Neuronal stem cell (in vitro differentiated cells): ENCODE results near the gene MEIS2.

Source experiments
- DNase-seq: peaks from one replicate; pipeline ENCODE4 v3.0.0-alpha.2; 2013; ENCODE audit warnings: low spot score
- H2AFZ ChIP-seq: one replicate; pipeline ENCODE4 v1.6.1; 2013; ENCODE audit warnings: mild to moderate bottlenecking, low read length, inconsistent platforms
- H2AK5ac ChIP-seq: 2 replicates; pipeline ENCODE4 v1.6.1; 2013; ENCODE audit warnings: low read depth, mild to moderate bottlenecking, inconsistent platforms, low read length, moderate library complexity, mixed read lengths
- H2BK120ac ChIP-seq: 2 replicates; pipeline ENCODE4 v1.6.1; 2013; ENCODE audit warnings: low read depth, mild to moderate bottlenecking, inconsistent platforms, low read length, moderate library complexity, mixed read lengths
- H2BK12ac ChIP-seq: one replicate; pipeline ENCODE4 v1.6.1; 2013; ENCODE audit warnings: low read length, inconsistent platforms
- H2BK15ac ChIP-seq: 2 replicates; pipeline ENCODE4 v1.6.1; 2013; ENCODE audit warnings: mild to moderate bottlenecking, low read length, inconsistent platforms, mixed read lengths
- H2BK5ac ChIP-seq: one replicate; pipeline ENCODE4 v1.6.1; 2013; ENCODE audit warnings: inconsistent platforms, mild to moderate bottlenecking, low read length, moderate library complexity
- H3K14ac ChIP-seq: one replicate; pipeline ENCODE4 v1.6.1; 2013; ENCODE audit warnings: low read length, inconsistent platforms
- H3K18ac ChIP-seq: 2 replicates; pipeline ENCODE4 v1.6.1; 2013; ENCODE audit warnings: low read length, inconsistent platforms
- H3K23ac ChIP-seq: 2 replicates; pipeline ENCODE4 v1.6.1; 2013; ENCODE audit warnings: low read depth, mild to moderate bottlenecking, mixed read lengths, low read length, inconsistent platforms; ENCODE audit not compliant: poor library complexity
- H3K27ac ChIP-seq: replicated peaks from 3 replicates; pipeline ENCODE4 v1.5.1; 2013; ENCODE audit warnings: low read length, inconsistent platforms
- H3K27me3 ChIP-seq, 3 experiments: 2 replicates each; pipeline ENCODE4 v1.6.1; 2013; ENCODE audit warnings: low read length in 3 of 3, mild to moderate bottlenecking in 2 of 3, inconsistent platforms in 1 of 3, low read depth in 1 of 3, mixed read lengths in 1 of 3, moderate library complexity in 1 of 3; ENCODE audit not compliant: control insufficient read depth in 3 of 3, insufficient read depth in 3 of 3
- H3K36me3 ChIP-seq, 2 donors: replicated peaks in 1 of 2; 2 replicates each; pipeline ENCODE4 v1.6.1; 2013; ENCODE audit warnings: low read length in 2 of 2; ENCODE audit not compliant: control insufficient read depth in 2 of 2, insufficient read depth in 2 of 2
- H3K4ac ChIP-seq: 2 replicates; pipeline ENCODE4 v1.6.1; 2013; ENCODE audit warnings: inconsistent platforms, mild to moderate bottlenecking, low read length, moderate library complexity
- H3K4me1 ChIP-seq, 2 donors: 1 replicate in 1 of 2; 2 replicates in 1 of 2; pipeline ENCODE4 v1.6.1; 2013; ENCODE audit warnings: low read length in 2 of 2, low read depth in 1 of 2; ENCODE audit not compliant: control insufficient read depth in 2 of 2, insufficient read depth in 1 of 2
- H3K4me2 ChIP-seq: one replicate; pipeline ENCODE4 v1.6.1; 2013; ENCODE audit warnings: mild to moderate bottlenecking, low read length, inconsistent platforms; ENCODE audit not compliant: insufficient read depth, poor library complexity, severe bottlenecking
- H3K4me3 ChIP-seq, 2 donors: 2 replicates each; pipeline ENCODE4 v1.5.1; 2013; ENCODE audit warnings: low read length in 2 of 2, mild to moderate bottlenecking in 2 of 2, inconsistent platforms in 1 of 2, moderate library complexity in 1 of 2
- H3K79me1 ChIP-seq: one replicate; pipeline ENCODE4 v1.6.1; 2013; ENCODE audit warnings: low read depth, mild to moderate bottlenecking, inconsistent platforms, low read length, moderate library complexity
- H3K9ac ChIP-seq: one replicate; pipeline ENCODE4 v1.6.1; 2013; ENCODE audit warnings: mild to moderate bottlenecking, low read depth, low read length, inconsistent platforms; ENCODE audit not compliant: poor library complexity
- H3K9me3 ChIP-seq, 2 donors: replicated peaks in 1 of 2; 2 replicates each; pipeline versions ENCODE3 to v1.6.1; 2013; ENCODE audit warnings: low read length in 2 of 2, mild to moderate bottlenecking in 2 of 2, inconsistent platforms in 1 of 2, low read depth in 1 of 2, mixed read lengths in 1 of 2, moderate library complexity in 1 of 2; ENCODE audit not compliant: control insufficient read depth in 2 of 2, insufficient read depth in 1 of 2
- H4K8ac ChIP-seq: one replicate; pipeline ENCODE4 v1.6.1; 2013; ENCODE audit warnings: low read depth, mild to moderate bottlenecking, inconsistent platforms, low read length, moderate library complexity
- H4K91ac ChIP-seq: one replicate; pipeline ENCODE4 v1.6.1; 2013; ENCODE audit warnings: low read length, low read depth, mild to moderate bottlenecking, inconsistent platforms; ENCODE audit not compliant: poor library complexity
- WGBS, 2 donors: extraction: QIAGEN DNeasy Blood & Tissue Kit; methylation state at CpG; one replicate each; pipeline ENCODE4 v1.1.7; 2013; ENCODE audit warnings: missing lambda C conversion rate in 2 of 2, mixed read lengths in 1 of 2; ENCODE audit not compliant: insufficient read length in 2 of 2, insufficient replicate concordance in 1 of 2; ENCODE audit errors: extremely low coverage in 2 of 2; 5-methylcytosine and 5-hydroxymethylcytosine counted together

Gene MEIS2

GRCh38 chr15:36944442-36944841 is 155.9 kb downstream of the MEIS2 start:
- H2AFZ ChIP-seq: no peak overlapping the region
- no peak overlapping the region for H2BK120ac ChIP-seq
- no peak overlapping the region for H2AK5ac ChIP-seq
- no peak overlapping the region for H4K8ac ChIP-seq
- H3K36me3 ChIP-seq: peaks cover 0 to 7% of the 10 kb centered on the region in 2 donors
- H3K4me1 ChIP-seq: peaks cover 13 to 16% of the 10 kb centered on the region in 2 donors
- no peak overlapping the region for H3K23ac ChIP-seq
- no peak for DNase-seq
- no peak overlapping the region for H2BK15ac ChIP-seq
- H3K9ac ChIP-seq: no peak overlapping the region
- peak overlapping the region; percentile 42 for H3K27ac ChIP-seq
- no peak overlapping the region for H4K91ac ChIP-seq
- H2BK12ac ChIP-seq: no peak overlapping the region
- H3K9me3 ChIP-seq: no peaks in the 10 kb centered on the region
- H3K4me2 ChIP-seq: no peak overlapping the region
- no peak overlapping the region for H3K14ac ChIP-seq
- no CpG with 5 or more reads among the region's 6 CpGs for WGBS, 2 donors
- H3K4ac ChIP-seq: no peak overlapping the region
- no peaks in the 10 kb centered on the region for H3K79me1 ChIP-seq
- H2BK5ac ChIP-seq: no peak overlapping the region
- no peak overlapping the region for H3K18ac ChIP-seq
- H3K27me3 ChIP-seq: no peaks in the 10 kb centered on the region
- no peak overlapping the region for H3K4me3 ChIP-seq

GRCh38 chr15:36943508-36944361 is 156.6 kb downstream of the MEIS2 start:
- Histone ChIP-seq H3K4me2 (no peak overlapping the region), H3K9me3 (no peaks in the 10 kb centered on the region), H3K4me1 (peaks cover 13 to 15% of the 10 kb centered on the region in 2 donors), H4K91ac (no peak overlapping the region), H2BK12ac (no peak overlapping the region), H3K4ac (no peak overlapping the region), H2BK15ac (no peak overlapping the region), H3K27me3 (no peaks in the 10 kb centered on the region), H2BK5ac (no peak overlapping the region), H3K23ac (no peak overlapping the region), H2AFZ (no peak overlapping the region), H3K18ac (no peak overlapping the region), H3K36me3 (peaks cover 0 to 7% of the 10 kb centered on the region in 2 donors), H2BK120ac (no peak overlapping the region), H3K4me3 (no peak overlapping the region), H3K27ac (peak overlapping the region; percentile 78), H3K9ac (no peak overlapping the region), H4K8ac (no peak overlapping the region), H3K79me1 (no peaks in the 10 kb centered on the region), H3K14ac (no peak overlapping the region), H2AK5ac (no peak overlapping the region)
- DNase-seq: peak; percentile 31
- WGBS, 2 donors: no CpG with 5 or more reads among the region's 6 CpGs

GRCh38 chr15:36942248-36942827 is 158.0 kb downstream of the MEIS2 start:
- peaks cover 0 to 7% of the 10 kb centered on the region in 2 donors for H3K36me3 ChIP-seq
- DNase-seq: no peak
- no peak overlapping the region for H2BK15ac ChIP-seq
- H3K14ac ChIP-seq: no peak overlapping the region
- no peak overlapping the region for H3K4ac ChIP-seq
- H3K4me2 ChIP-seq: no peak overlapping the region
- H2AFZ ChIP-seq: no peak overlapping the region
- H2BK120ac ChIP-seq: no peak overlapping the region
- H2AK5ac ChIP-seq: no peak overlapping the region
- H2BK5ac ChIP-seq: no peak overlapping the region
- H3K4me3 ChIP-seq: no peak overlapping the region
- H3K23ac ChIP-seq: no peak overlapping the region
- no peak overlapping the region for H2BK12ac ChIP-seq
- H4K8ac ChIP-seq: no peak overlapping the region
- no peak overlapping the region for H4K91ac ChIP-seq
- no peaks in the 10 kb centered on the region for H3K9me3 ChIP-seq
- H3K27ac ChIP-seq: no peak overlapping the region
- H3K9ac ChIP-seq: no peak overlapping the region
- H3K4me1 ChIP-seq: peaks cover 13 to 15% of the 10 kb centered on the region in 2 donors
- H3K79me1 ChIP-seq: no peaks in the 10 kb centered on the region
- no CpG with 5 or more reads among the region's 6 CpGs for WGBS, 2 donors
- no peak overlapping the region for H3K18ac ChIP-seq
- no peaks in the 10 kb centered on the region for H3K27me3 ChIP-seq

- no peak overlapping the region for H2BK120ac ChIP-seq
- H3K4me2 ChIP-seq: no peak overlapping the region
- H3K23ac ChIP-seq: no peak overlapping the region
- H2BK5ac ChIP-seq: no peak overlapping the region
- no peaks in the 10 kb centered on the region for H3K9me3 ChIP-seq
- H3K4me1 ChIP-seq: peaks cover 13 to 15% of the 10 kb centered on the region in 2 donors
- H3K79me1 ChIP-seq: no peaks in the 10 kb centered on the region
- H3K18ac ChIP-seq: no peak overlapping the region
- H3K9ac ChIP-seq: no peak overlapping the region
- H3K14ac ChIP-seq: no peak overlapping the region
- no peak overlapping the region for H3K4ac ChIP-seq
- H4K91ac ChIP-seq: no peak overlapping the region
- H2BK15ac ChIP-seq: no peak overlapping the region
- H2AK5ac ChIP-seq: no peak overlapping the region
- H2BK12ac ChIP-seq: no peak overlapping the region
- WGBS, 2 donors: no CpG with 5 or more reads among the region's 4 CpGs
- no peak overlapping the region for H2AFZ ChIP-seq
- no peak overlapping the region for H3K27ac ChIP-seq
- H3K4me3 ChIP-seq: no peak overlapping the region
- DNase-seq: no peak
- H3K27me3 ChIP-seq: no peaks in the 10 kb centered on the region
- peaks cover 0 to 4% of the 10 kb centered on the region in 2 donors for H3K36me3 ChIP-seq
- H4K8ac ChIP-seq: no peak overlapping the region
Measured at GRCh38 chr15:36941798-36942197, 158.6 kb downstream of the MEIS2 start.
